ENCODE measurements around the gene RUNDC3A. TPM values are rescaled to one million over a fixed set of nuclear protein-coding genes. Genes with fewer than 3 reads are reported as not detected.
A peak's percentile ranks its signal among the peaks of the same experiment; 100 is the strongest.

Gene RUNDC3A
- polyA plus RNA-seq = 1 to 10 TPM; 1.1 to 6.8 (median 3.8) TPM
- long read RNA-seq, donor 1 = 0 reads
- long read RNA-seq, donor 2 = 0 reads
- long read RNA-seq, donor 3, partial matches to known transcripts = 0 of 1 reads
- long read RNA-seq, donor 3, other reads (novel, unspliced or antisense) = 0 of 1 reads
- long read RNA-seq, donor 4 = 0 reads
- long read RNA-seq, donor 5, partial matches to known transcripts = 12 of 17 reads
- long read RNA-seq, donor 5, other reads (novel, unspliced or antisense) = 5 of 17 reads
- long read RNA-seq, donor 6, partial matches to known transcripts = 0 of 2 reads
- long read RNA-seq, donor 6, other reads (novel, unspliced or antisense) = 0 of 2 reads
- long read RNA-seq, donor 7 = 0 reads
- long read RNA-seq, donor 8 = 0 reads
- long read RNA-seq, donor 9 = 0 reads
- long read RNA-seq, donor 10, partial matches to known transcripts = 0 of 2 reads
- long read RNA-seq, donor 10, other reads (novel, unspliced or antisense) = 0 of 2 reads

- H3K9me3 ChIP-seq (ENCODE audit: control insufficient read depth in 2 of 2, insufficient read depth in 1 of 2, low read depth in 1 of 2, low read length in 1 of 2) = no peaks in the 10 kb centered on the region
- H3K27me3 ChIP-seq (ENCODE audit: control insufficient read depth in 3 of 3, insufficient read depth in 3 of 3, low read length in 3 of 3) = peaks cover 0 to 13% (median 0%) of the 10 kb centered on the region in 3 donors
- WGBS, 3 donors = 1% methylated on average over 24 to 39 of the region's 39 CpGs
Observed at GRCh38 chr17:44308320-44308818, at the start of gene RUNDC3A. RUNDC3A (plus strand) TSS chr17:44308601; CDS start chr17:44308833, 232 bp downstream.

DNA sequence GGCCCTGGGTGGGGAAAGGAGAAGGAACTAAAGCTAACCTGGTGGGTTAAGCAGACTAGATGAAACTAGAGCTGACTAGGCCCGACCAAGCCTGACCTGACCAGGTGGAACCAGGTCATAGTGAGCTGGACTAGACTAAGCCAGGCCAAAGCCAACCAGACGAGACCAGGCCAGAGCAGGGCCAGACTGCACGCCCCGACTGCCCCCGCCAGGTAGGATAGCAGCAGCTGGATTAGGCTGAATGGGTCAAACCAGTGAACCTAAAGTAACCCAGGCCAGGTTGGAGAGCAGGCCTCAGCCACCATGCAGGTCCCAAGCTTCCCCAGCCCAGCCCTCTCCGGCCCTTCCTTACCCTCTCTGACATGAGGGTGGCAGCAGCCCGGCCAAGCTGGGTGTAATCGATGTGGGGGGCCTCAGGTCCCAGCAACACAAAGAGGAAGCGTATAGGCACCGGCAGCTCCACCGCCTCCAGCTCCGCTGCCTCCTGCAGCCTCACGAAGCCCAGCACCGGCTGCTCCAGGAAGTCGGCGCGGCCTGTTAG lies 49.5 kb upstream of the RUNDC3A start:
- Histone ChIP-seq H3K27ac (ENCODE audit: low read depth in 1 of 3, low read length in 2 of 3) (no peak overlapping the region), H3K9me3 (ENCODE audit: control insufficient read depth in 2 of 2, insufficient read depth in 1 of 2, low read depth in 1 of 2, low read length in 1 of 2) (no peaks in the 10 kb centered on the region), H3K36me3 (ENCODE audit: control insufficient read depth in 3 of 3, insufficient read depth in 2 of 3, low read depth in 1 of 3, low read length in 3 of 3) (no peaks in the 10 kb centered on the region), H3K4me1 (ENCODE audit: control insufficient read depth in 3 of 3, insufficient read depth in 2 of 3, low read depth in 1 of 3, low read length in 2 of 3) (no peaks in the 10 kb centered on the region), H3K27me3 (ENCODE audit: control insufficient read depth in 3 of 3, insufficient read depth in 3 of 3, low read length in 3 of 3) (peaks cover 0 to 5% (median 0%) of the 10 kb centered on the region in 3 donors), H3K4me3 (ENCODE audit: low read depth in 1 of 3, low read length in 3 of 3) (no peak overlapping the region)
- DNase-seq (no peak), FAIRE-seq (no peak)
- 77 to 81% (median 79%) methylated on average over 17 of the region's 17 CpGs for whole genome bisulfite sequencing, 3 donors

More at GRCh38 chr17:44308320-44308818, at the start of gene RUNDC3A:
- Histone ChIP-seq H3K27ac (ENCODE audit: low read depth in 1 of 3, low read length in 2 of 3) (peak within 1 kb of the TSS in 1 of 3 donors; percentile 9), H3K4me3 (ENCODE audit: low read depth in 1 of 3, low read length in 3 of 3) (peak within 1 kb of the TSS; percentile 10 to 44 (median 34)), H3K36me3 (ENCODE audit: control insufficient read depth in 3 of 3, insufficient read depth in 2 of 3, low read depth in 1 of 3, low read length in 3 of 3) (peaks cover 0 to 2% (median 0%) of the 10 kb centered on the region in 3 donors), H3K4me1 (ENCODE audit: control insufficient read depth in 3 of 3, insufficient read depth in 2 of 3, low read depth in 1 of 3, low read length in 2 of 3) (peaks cover 3 to 22% (median 8%) of the 10 kb centered on the region in 3 donors)
- FAIRE-seq (no peak), DNase-seq (peak; percentile 44 to 95)

- Histone ChIP-seq H3K27me3 (ENCODE audit: control insufficient read depth in 3 of 3, insufficient read depth in 3 of 3, low read length in 3 of 3) (peaks cover 0 to 4% (median 0%) of the 10 kb centered on the region in 3 donors), H3K4me3 (ENCODE audit: low read depth in 1 of 3, low read length in 3 of 3) (no peak overlapping the region), H3K36me3 (ENCODE audit: control insufficient read depth in 3 of 3, insufficient read depth in 2 of 3, low read depth in 1 of 3, low read length in 3 of 3) (no peaks in the 10 kb centered on the region), H3K4me1 (ENCODE audit: control insufficient read depth in 3 of 3, insufficient read depth in 2 of 3, low read depth in 1 of 3, low read length in 2 of 3) (no peaks in the 10 kb centered on the region), H3K27ac (ENCODE audit: low read depth in 1 of 3, low read length in 2 of 3) (no peak overlapping the region), H3K9me3 (ENCODE audit: control insufficient read depth in 2 of 2, insufficient read depth in 1 of 2, low read depth in 1 of 2, low read length in 1 of 2) (no peaks in the 10 kb centered on the region)
- FAIRE-seq = no peak
- whole genome bisulfite sequencing, 3 donors = 83 to 90% (median 89%) methylated on average over 6 of the region's 6 CpGs
- DNase-seq = no peak
Observed at GRCh38 chr17:44260296-44260695, 48.1 kb upstream of the RUNDC3A start.

DNA sequence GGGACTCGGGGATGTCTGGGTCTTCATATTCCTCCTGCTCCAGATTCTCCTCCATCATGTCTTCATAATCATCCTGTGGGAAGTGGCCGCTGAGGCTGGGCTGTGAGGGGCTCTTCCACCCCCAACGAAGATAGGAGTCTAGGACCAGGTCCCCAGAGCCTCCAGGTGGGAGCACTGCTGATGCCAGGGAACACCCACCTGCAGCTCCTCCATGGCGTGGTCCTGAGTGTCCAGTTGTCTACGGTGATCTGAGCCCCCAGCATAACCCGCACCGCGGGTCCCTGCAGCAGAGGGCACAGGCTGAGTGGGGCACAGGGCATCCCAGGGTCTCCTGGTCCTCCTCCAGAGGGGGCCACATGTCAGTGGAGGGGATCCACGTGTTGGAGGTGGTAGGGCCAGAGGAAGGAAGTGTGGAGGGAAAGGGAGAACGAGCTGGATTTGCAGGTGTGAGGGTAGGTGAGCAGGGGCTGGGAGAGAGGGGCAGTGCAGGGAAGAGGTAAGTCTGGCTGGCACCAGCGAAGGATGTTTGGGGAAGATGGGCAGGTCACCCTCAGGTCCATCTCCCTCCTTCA lies 45.7 kb upstream of the RUNDC3A start:
- no peak for FAIRE-seq
- peaks cover 0 to 3% (median 0%) of the 10 kb centered on the region in 3 donors for H3K27me3 ChIP-seq (ENCODE audit: control insufficient read depth in 3 of 3, insufficient read depth in 3 of 3, low read length in 3 of 3)
- WGBS, 3 donors = 65 to 73% (median 69%) methylated on average over 11 of the region's 11 CpGs
- H3K27ac ChIP-seq (ENCODE audit: low read depth in 1 of 3, low read length in 2 of 3) = no peak overlapping the region
- no peaks in the 10 kb centered on the region for H3K9me3 ChIP-seq (ENCODE audit: control insufficient read depth in 2 of 2, insufficient read depth in 1 of 2, low read depth in 1 of 2, low read length in 1 of 2)
- no peak for DNase-seq
- H3K4me1 ChIP-seq (ENCODE audit: control insufficient read depth in 3 of 3, insufficient read depth in 2 of 3, low read depth in 1 of 3, low read length in 2 of 3) = no peaks in the 10 kb centered on the region
- no peak overlapping the region for H3K4me3 ChIP-seq (ENCODE audit: low read depth in 1 of 3, low read length in 3 of 3)
- no peaks in the 10 kb centered on the region for H3K36me3 ChIP-seq (ENCODE audit: control insufficient read depth in 3 of 3, insufficient read depth in 2 of 3, low read depth in 1 of 3, low read length in 3 of 3)

- 85 to 92% (median 87%) methylated on average over 7 of the region's 7 CpGs for WGBS, 3 donors
- H3K36me3 ChIP-seq (ENCODE audit: control insufficient read depth in 3 of 3, insufficient read depth in 2 of 3, low read depth in 1 of 3, low read length in 3 of 3) = no peaks in the 10 kb centered on the region
- no peaks in the 10 kb centered on the region for H3K9me3 ChIP-seq (ENCODE audit: control insufficient read depth in 2 of 2, insufficient read depth in 1 of 2, low read depth in 1 of 2, low read length in 1 of 2)
- FAIRE-seq = no peak
- H3K4me3 ChIP-seq (ENCODE audit: low read depth in 1 of 3, low read length in 3 of 3) = no peak overlapping the region
- DNase-seq = no peak
- no peaks in the 10 kb centered on the region for H3K4me1 ChIP-seq (ENCODE audit: control insufficient read depth in 3 of 3, insufficient read depth in 2 of 3, low read depth in 1 of 3, low read length in 2 of 3)
- peaks cover 0 to 3% (median 0%) of the 10 kb centered on the region in 3 donors for H3K27me3 ChIP-seq (ENCODE audit: control insufficient read depth in 3 of 3, insufficient read depth in 3 of 3, low read length in 3 of 3)
- H3K27ac ChIP-seq (ENCODE audit: low read depth in 1 of 3, low read length in 2 of 3) = no peak overlapping the region
Observed at GRCh38 chr17:44263345-44263902, 45.0 kb upstream of the RUNDC3A start.

DNA sequence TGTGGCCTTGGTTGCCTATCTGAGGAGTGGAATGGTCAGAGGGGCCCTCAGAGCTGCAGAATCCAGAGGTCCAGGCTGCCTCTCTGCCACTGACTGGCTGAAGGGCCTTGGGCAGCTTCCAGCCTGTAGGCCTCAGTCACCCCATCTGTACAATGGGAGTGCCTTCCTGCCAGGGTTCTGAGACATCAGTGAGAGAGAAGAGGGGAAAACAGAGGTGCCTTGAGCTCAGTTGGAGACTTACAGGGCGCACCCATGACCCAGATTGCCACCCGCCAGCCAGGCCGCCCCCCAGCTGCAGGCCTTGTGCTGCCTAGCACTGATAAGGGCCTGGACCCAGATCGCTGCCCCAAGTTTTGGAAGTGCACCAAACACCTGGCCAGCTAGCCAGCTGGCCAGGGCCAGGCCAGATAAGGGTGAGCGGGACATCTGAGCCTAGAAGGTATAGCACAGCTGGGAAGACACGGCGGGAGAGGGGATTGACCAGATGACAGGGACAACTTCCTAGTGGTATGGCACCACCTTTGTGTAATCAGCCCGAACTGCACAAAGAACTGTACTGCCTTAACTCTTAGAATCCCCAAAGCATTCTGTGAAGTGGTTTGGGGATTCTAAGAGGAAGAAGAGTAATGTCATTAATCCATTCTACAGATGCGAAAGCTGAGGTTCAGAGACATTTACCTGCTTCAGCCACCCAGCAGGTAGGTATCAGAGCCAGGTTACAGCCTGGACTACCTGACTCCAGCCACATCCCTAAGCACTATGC lies 41.8 kb upstream of the RUNDC3A start:
- DNase-seq = no peak
- Histone ChIP-seq H3K27me3 (ENCODE audit: control insufficient read depth in 3 of 3, insufficient read depth in 3 of 3, low read length in 3 of 3) (peaks cover 0 to 6% (median 0%) of the 10 kb centered on the region in 3 donors), H3K27ac (ENCODE audit: low read depth in 1 of 3, low read length in 2 of 3) (no peak overlapping the region), H3K4me1 (ENCODE audit: control insufficient read depth in 3 of 3, insufficient read depth in 2 of 3, low read depth in 1 of 3, low read length in 2 of 3) (no peaks in the 10 kb centered on the region), H3K36me3 (ENCODE audit: control insufficient read depth in 3 of 3, insufficient read depth in 2 of 3, low read depth in 1 of 3, low read length in 3 of 3) (no peaks in the 10 kb centered on the region), H3K4me3 (ENCODE audit: low read depth in 1 of 3, low read length in 3 of 3) (no peak overlapping the region), H3K9me3 (ENCODE audit: control insufficient read depth in 2 of 2, insufficient read depth in 1 of 2, low read depth in 1 of 2, low read length in 1 of 2) (no peaks in the 10 kb centered on the region)
- no peak for FAIRE-seq
- 44 to 72% (median 51%) methylated on average over 9 of the region's 9 CpGs for WGBS, 3 donors

DNA sequence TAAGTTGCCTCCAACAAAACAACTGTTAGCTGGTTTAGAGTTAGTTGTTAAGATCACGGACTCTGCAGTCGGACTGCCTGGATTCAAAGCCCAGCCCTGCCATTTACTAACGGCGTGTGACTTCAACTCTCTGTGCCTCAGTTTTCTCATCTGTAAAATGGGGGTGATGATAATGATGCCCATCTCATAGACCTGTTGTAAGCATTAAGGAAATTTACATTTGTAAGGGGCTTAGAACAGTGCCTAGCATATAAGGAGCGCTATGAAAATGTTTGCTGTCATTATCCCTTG lies 41.3 kb upstream of the RUNDC3A start:
- no peak overlapping the region for H3K4me3 ChIP-seq (ENCODE audit: low read depth in 1 of 3, low read length in 3 of 3)
- no peaks in the 10 kb centered on the region for H3K4me1 ChIP-seq (ENCODE audit: control insufficient read depth in 3 of 3, insufficient read depth in 2 of 3, low read depth in 1 of 3, low read length in 2 of 3)
- no peaks in the 10 kb centered on the region for H3K36me3 ChIP-seq (ENCODE audit: control insufficient read depth in 3 of 3, insufficient read depth in 2 of 3, low read depth in 1 of 3, low read length in 3 of 3)
- DNase-seq = no peak
- peaks cover 0 to 11% (median 0%) of the 10 kb centered on the region in 3 donors for H3K27me3 ChIP-seq (ENCODE audit: control insufficient read depth in 3 of 3, insufficient read depth in 3 of 3, low read length in 3 of 3)
- FAIRE-seq = no peak
- no peak overlapping the region for H3K27ac ChIP-seq (ENCODE audit: low read depth in 1 of 3, low read length in 2 of 3)
- 89 to 93% (median 90%) methylated on average over 5 of the region's 5 CpGs for WGBS, 3 donors
- no peaks in the 10 kb centered on the region for H3K9me3 ChIP-seq (ENCODE audit: control insufficient read depth in 2 of 2, insufficient read depth in 1 of 2, low read depth in 1 of 2, low read length in 1 of 2)

Data from small intestine (tissue), 16 donors.